Activated CD4-positive, alpha-beta T cell treated with anti-CD3 and anti-CD28 coated beads, Interleukin-2, Interleukin-4, amounts not matched to agents 100 ng/mL and 50 ng/mL, durations not matched to agents 16 hours and 8 hours (primary cell): ENCODE results near the gene CD101.
A peak's percentile ranks its signal among the peaks of the same experiment; 100 is the strongest.

Experiments
- DNase-seq: peaks from one replicate; pipeline ENCODE4 v3.0.0-alpha.2; 2020; ENCODE audit warnings: low spot score

CD101 gene

DNA sequence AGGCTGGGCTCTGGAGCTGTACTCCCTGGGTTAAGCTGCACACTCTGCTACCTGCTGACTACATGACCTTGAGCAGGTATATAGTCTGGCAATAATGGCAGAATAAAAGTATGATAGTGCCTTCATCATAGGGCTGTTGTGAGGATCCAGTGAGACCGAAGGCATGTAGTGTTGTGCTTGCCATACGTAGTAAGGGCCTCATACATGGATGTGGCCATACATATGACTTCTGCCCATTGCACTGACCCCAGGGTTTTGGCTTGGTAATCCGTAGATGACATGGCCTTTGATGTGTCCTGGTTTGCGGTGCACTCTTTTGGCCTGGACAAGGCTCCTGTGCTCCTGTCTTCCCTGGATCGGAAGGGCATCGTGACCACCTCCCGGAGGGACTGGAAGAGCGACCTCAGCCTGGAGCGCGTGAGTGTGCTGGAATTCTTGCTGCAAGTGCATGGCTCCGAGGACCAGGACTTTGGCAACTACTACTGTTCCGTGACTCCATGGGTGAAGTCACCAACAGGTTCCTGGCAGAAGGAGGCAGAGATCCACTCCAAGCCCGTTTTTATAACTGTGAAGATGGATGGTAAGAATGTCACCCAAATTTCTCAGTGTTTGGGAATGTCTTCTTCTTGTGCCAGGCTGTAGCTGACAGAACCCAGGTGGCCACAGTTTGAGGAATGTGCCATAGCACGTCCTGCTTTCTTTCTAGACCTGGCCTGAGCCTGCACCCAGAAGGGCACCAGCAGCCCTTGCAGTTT lies 17.0 kb upstream of the CD101 start:
- no peak for DNase-seq

DNA sequence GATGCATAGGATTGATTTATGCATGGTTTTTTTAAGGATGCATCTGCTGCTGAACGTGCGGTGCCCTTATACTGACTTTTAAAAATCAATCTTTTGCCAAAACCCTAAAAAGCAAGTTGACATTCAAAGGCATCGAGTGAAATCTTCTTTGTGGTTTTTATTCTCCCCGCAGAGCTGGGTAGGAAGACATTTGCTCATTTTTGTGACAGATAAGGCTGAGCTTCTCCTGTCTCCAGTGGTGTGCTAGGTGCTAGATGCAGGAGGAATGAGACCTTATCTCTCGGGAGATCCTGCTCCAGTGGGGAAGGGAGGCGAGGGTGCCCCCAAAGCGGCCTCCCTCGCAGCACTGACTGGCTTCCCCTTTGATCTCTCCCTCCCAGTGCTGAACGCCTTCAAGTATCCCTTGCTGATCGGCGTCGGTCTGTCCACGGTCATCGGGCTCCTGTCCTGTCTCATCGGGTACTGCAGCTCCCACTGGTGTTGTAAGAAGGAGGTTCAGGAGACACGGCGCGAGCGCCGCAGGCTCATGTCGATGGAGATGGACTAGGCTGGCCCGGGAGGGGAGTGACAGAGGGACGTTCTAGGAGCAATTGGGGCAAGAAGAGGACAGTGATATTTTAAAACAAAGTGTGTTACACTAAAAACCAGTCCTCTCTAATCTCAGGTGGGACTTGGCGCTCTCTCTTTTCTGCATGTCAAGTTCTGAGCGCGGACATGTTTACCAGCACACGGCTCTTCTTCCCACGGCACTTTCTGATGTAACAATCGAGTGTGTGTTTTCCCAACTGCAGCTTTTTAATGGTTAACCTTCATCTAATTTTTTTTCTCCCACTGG lies 14.9 kb upstream of the CD101 start:
- DNase-seq, result peak; percentile 5

DNA sequence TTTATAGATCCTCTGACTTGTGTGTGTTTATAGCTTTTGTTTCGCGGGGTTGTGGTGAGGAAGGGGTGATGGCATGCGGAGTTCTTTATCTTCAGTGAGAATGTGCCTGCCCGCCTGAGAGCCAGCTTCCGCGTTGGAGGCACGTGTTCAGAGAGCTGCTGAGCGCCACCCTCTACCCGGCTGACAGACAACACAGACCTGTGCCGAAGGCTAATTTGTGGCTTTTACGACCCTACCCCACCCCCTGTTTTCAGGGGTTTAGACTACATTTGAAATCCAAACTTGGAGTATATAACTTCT lies 14.4 kb upstream of the CD101 start:
- DNase-seq, result peak; percentile 54

DNA sequence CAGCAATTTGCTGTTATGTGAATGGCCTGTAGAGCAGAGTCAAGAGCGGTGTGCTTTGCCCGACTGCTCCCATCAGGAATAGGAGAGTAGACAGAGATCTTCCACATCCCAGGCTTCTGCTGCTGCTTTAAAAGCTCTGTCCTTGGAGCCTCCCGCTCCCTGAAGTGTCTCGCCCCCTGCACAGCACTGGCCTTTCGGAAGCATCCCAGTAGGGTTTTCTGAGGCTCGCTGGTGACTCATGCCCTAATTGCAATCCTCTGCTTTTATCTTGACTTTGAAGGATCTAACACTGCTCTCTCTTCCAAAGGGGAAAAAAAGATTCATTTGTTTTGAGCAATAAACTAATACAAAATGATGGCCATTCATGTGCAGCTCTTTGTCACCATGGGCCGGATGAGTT lies 13.3 kb upstream of the CD101 start:
- DNase-seq, result no peak

DNA sequence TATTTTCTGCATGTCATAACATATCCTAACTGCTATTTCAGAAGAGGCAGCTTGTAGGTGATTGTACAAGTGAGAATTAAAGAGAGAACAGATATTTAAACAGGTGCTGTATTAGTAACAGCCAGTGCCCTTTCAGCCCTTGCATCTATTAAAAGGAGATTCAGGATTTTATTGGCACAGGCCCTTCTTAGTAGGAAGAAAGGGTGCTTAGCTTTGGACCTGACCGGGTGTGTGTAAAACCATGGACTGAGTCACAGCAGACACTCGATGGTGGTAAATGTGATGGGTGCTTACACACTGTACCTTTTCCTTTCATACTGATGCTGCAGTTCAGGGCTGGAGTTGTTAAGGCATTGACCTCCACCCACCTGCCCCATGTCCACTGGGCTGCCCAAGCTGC lies 12.7 kb upstream of the CD101 start:
- DNase-seq, result no peak

DNA sequence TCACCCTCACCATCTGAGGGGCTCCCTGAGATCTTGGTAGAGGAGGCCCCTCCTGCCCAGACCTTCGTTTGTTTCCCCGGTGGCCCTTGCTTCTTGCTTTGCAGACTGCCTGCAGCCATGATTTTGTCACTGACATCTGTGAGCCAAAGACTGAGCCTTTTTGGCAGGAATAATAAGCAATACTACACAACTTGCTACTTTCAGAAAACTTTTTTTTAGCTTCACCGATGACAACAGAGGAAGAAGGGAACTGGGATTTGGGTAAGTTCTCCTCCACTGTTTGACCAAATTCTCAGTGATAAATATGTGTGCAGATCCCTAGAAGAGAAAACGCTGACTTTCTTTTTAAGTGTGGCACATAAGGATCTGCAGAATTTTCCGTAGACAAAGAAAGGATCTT lies 11.7 kb upstream of the CD101 start:
- no peak for DNase-seq

DNA sequence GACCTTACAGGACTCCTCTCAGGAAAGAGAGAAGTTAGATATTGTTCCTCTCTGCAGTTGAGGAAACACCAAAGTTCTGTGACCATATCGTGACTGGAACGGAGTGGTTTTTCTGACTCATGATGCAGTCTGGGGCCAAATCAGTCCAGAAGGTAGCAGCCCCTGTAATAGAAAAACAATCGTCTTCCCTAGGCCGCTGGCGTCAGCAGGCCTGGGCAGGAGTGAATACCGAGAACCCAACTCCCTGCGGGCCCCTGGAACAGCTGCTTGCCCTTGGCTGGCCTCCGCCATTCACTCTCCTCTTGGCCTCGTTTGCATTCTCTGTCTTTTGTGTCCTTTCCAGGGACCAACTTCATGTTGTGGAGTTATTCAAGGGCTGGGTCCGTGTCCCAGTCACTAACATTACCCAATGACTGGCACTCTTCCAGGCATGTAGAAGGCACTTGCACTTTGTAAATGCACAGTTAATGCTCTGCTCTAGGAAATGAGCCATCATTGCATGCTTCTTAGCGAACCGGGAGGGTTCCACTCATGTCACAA lies 10.9 kb upstream of the CD101 start:
- no peak for DNase-seq

DNA sequence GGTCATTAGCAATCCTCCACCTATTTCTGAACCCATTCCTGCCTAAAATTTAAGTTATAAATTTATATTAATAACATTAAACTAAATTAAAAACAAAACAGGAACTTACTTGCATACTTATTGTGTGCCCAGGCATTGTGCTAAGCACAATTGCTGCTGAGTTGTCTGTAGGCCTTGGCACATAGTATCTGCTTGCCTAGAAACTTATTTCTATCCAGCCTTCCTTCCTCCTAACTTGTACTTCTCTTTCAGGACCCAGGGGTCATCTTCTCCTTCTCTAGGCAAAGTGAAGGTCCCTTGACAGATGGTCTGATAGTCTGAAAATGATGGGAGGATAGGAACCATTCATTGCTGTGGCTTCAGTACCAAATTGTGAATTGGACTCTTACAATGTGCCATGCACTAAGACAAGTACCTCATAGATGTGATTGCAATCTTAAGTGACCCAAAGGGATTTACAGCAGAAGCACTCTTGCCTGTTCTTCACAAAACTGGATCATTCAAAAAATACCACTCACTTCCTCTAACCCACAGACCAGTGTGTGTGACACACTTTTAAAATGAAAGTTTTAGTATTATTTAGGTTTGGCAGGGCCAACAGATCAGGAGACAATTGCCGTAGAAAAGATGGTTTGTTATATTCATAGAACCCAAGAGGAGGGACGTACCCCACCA lies 10.3 kb upstream of the CD101 start:
- DNase-seq, result no peak

DNA sequence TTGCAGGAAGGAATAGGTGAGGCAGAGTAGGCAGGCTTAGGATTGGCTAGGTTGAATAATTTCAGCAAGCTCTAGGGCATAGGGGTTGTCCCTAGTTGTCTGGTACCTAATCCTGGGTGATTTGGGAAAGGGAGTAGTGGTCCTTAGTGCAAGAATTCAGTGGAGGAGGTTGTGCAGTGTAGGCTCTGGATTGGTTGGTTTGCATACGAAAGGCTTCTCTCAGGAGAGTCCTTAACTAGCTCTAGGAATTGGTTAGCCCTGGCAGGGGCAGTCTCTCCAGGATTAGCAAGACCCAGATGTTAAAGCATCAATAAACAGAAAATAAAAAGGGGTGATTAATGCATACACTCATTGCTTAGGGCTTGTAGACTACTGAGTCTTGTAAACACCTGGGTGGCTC lies 9.6 kb upstream of the CD101 start:
- DNase-seq, result no peak

DNA sequence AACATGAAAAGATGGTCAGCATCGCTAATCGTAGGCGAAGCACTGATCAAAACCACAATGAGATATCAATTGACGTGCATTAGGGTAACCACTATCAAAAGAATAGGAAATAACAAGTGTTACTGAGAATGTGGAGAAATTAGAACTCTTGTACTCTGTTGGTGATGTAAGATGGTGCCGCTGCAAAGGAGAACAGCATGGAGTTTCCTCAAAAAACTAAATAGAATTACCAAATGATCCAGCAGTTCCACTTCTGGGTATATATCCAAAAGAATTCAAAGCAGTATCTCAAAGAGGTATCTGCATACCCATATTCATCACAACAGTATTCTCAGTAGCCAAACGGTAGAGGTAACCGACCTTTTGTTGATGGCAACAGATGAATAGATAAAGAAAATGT lies 8.3 kb upstream of the CD101 start:
- DNase-seq, result no peak

DNA sequence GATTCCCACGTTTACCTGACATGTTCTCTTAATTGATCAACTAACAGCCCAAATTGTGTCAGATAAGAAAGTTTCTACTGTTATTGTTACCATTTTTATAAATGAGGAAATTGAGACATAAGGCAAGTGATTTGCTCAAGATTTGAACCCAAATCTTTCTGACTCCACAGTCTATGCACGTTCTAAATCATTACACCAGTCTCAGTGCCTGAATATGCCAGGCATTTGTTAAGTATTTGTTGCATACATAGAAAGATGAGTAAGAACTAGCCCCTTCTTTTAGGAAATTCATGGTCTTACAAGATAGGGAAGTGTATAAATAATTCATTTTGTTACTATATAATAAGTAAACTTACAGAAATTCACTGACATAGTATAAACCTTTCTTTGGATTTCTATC lies 7.1 kb upstream of the CD101 start:
- DNase-seq, result no peak

DNA sequence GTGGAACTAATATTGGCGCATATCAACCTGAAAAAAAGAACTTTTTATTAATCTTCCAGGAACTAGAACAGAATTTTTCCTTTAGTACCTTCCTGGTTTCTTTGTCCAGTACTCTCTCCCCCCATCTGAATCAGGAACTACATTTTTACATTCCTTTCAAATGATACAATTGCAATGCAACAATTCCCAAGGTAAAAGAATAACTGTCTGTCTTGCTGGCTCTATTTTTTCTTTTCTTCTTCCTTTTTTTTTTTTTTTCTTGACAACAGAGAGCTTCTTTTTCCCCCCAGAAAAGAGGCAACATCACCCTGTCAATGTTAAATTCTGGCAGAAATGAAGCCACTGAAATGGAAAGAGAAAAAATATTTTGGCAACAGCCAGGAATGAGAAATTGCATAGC lies 4.5 kb upstream of the CD101 start:
- DNase-seq, result no peak

DNA sequence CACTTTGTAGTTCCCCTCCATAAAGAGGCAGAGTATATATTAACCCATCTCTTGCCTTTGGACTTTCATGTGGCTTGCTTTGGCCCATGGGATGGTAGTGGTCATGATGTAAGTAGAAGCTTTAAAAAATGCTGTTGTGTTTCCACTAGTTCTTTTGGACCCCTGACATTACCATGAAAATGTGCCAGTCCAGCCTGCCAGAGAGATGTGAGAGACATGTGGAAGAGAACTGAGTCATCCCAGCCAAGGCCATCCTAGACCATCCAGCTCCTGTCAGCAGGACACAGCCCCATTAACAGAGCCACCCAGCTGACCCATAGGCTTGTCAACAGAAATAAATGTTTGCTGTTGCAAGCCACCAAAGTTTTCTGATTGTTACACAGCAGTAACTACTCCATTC lies 3.9 kb upstream of the CD101 start:
- DNase-seq, result no peak

DNA sequence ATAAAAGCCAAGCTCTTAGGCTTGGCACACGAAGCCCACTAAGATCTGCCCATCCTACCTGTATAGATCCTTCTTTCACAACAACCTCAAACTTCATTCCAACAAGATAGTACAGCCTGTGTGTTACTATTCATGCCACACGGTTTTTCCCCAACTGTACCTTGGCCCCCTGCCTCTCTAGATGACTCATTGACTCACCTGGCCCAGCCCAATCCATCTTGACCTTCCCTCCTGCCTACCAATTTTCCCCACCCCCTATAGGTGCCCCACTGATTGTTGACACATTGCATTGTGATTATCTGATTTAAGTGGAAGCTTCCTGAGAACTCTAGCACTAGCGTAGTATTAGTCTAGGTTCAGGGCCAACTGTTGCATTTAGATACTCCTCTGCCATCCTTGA lies 2.0 kb upstream of the CD101 start:
- no peak for DNase-seq

DNA sequence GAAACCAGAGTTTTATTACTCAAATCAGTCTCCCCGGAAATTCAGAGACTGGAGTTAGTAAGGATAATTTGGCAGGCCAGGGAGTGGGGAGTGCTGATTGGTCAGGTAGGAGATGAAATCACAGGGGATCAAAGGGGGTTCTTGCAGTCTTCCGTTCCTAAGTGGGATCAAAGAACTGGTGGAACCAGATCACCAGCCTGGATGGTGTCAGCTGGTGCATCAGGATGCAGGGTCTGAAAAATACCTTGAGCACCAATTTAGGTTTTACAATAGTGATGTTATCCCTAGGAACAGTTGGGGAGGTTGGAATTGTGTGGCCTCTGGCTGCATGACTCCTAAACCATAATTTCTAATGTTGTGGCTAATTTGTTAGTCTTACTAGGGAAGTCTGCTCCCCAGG lies 1.4 kb upstream of the CD101 start:
- no peak for DNase-seq

DNA sequence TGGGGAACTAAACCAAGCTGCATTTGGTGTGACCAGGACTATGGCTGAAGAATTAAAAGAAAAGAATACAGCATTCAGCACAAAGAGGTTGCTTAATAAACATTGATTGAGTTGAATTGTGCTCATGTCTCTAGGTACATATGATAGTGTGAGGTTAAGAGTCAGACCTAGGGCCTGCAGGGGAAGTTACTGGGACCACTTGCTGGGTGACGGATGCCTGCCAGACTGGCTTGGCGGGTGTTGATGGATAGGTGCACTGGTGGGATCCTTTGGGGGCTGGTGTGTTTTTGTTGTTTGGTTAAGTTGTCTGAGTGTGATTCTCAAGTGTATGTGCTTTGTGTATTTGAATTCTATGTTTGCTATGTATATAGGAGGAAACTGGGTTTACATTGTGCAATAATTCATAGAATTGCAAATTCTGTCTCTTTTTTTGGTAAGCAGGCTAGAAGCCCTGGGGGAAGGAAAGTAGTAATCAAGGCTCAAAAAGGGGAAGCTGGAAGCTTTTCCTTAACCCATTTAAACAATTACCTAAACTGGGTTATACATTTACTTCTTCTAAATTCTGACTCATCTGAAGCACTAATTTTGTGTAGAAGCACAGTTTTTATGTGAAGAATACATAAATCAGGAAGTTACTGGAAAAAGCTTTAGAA lies 1.8 kb downstream of the CD101 start:
- DNase-seq, result no peak

DNA sequence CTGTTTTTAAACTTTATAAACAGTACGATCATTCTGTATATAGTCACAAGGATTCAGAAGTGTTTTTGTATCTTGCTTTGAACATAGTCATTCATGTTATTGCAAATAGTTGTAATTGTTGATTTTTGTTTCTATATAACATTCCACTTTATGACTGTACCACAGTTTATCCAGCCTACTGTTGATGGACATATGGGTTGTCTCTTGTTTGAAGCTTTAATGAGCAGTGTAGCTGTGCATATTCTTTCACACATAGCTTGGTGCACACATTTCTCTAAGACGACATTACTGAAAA lies 6.1 kb downstream of the CD101 start:
- DNase-seq, result no peak

DNA sequence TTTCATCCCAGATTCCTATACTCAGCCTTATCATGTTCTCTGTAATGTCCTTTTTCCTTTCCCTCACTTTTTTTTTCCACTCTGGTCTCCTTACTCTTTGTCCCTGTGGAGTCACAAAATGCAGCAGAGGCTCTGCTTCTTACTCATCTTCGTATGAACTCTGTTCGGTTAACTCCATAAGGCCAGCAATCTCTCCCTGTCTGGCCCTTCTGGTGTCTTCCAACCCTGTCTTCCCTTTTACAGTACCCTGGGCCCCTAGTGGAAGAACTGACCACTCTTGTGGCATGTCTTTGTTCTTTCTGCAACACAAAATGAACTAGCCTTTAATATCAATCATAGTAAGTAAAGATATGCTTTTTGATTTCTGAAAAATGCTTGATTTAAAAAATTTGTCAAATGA lies 7.1 kb downstream of the CD101 start:
- no peak for DNase-seq

DNA sequence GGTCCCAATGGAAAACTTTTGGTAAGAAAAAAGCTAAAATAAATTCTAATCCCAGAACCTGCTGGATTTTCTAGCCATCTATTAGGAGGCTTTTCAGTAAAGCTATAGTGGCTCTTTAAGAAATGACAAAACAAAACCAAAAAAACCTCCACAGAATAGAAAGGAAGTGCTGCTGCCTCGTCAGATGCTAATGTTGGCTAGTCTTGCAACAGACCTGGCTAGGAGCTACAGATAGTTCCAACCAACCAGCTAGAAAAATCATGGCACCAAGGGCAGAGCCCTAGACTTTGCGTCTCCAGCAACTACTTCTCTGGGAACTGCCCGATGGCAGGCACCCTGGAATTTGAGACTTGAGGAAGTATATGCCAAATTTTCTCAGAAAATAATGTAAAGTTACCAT lies 7.6 kb downstream of the CD101 start:
- peak; percentile 15 for DNase-seq

DNA sequence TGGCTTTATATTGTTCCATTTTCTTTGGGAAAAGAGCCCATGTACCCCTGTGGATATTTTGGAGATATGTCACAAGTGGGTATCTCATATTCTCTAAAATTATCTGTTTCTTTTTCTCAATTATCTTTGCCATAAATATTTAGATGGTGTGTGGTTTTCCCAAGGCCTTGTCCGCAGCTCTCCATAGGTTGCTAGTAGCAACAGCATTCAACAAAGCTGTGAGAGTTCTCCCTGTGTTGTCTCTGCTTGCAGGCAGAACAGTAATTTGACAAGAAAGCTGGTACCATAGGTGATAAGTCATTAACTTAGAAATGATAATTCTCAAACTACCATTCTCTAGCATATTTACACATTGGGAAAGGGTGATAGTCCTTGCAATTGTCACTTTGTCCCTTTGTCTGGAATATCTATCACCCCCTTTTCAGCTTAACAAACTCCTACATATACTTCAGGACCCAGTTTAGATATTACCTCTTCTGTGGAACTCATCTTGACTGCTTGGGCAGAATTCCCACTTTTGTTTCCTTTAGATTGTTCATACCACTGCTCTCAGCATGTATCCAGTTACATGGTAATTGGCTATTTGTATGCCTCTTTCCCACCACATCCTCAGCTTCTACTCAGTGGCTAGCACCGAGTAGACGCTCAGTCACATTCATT lies 8.9 kb downstream of the CD101 start:
- no peak for DNase-seq

DNA sequence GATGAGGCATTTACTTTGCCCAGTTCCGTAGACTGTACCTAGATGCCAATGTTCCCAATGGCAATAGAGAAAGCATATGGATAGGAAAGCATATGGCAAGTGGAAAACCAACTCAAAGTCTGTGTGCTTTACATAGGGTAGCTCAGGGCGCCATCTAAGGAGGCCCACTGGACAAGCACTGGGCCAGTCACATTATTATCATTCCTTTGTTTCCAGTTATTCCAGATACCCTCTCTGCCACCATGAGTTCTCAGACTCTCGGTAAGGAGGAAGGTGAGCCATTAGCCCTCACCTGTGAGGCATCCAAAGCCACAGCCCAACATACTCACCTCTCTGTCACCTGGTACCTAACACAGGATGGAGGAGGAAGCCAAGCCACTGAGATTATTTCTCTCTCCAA lies 9.8 kb downstream of the CD101 start:
- DNase-seq, result no peak

DNA sequence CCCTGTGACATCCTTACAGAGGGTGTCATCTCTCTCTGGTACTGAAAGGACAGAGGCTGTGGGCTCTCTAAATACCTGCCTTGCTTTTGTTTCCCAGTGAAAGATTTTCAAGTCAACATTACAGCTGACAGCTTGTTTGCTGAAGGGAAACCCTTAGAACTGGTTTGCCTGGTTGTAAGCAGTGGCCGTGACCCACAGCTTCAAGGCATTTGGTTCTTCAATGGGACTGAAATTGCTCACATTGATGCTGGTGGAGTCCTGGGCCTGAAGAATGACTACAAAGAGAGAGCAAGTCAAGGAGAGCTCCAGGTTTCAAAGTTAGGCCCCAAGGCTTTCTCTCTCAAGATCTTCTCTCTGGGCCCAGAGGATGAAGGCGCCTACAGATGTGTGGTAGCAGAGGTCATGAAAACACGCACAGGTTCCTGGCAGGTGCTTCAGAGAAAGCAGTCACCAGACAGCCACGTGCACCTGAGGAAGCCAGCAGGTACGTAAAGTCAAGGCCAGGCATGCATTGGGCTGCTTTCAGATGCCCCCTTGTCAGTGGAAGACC lies 11.8 kb downstream of the CD101 start:
- no peak for DNase-seq
